ENCODE data around the gene ASS1. TPM values are rescaled to one million over a fixed set of nuclear protein-coding genes. Genes with fewer than 3 reads are reported as not detected.

Gene ASS1
- total and polyA plus RNA-seq, 2 of the 13 experiments (the other 11 are each of a cell fraction or from before 2014, with no cell fraction given): 77.6 to 122 TPM

GRCh38 chr9:130445268-130445983 is 665 bp downstream of the ASS1 start (continued):
- no peak; the same call in 1 of the 2 replicates for TF ChIP-seq GFI1 (CRISPR knock-in tag; IDR thresholded peaks at IDR 0.05; ENCODE audit: borderline replicate concordance)
- TF ChIP-seq KLF13 (CRISPR knock-in tag; IDR thresholded peaks at IDR 0.05): no peak
- 0 out of 2 replicates have a peak, but pooled peaks have one; percentile 18 for TF ChIP-seq HINFP (CRISPR knock-in tag; IDR thresholded peaks at IDR 0.05; ENCODE audit: low read depth)
- TF ChIP-seq ZNF503 (CRISPR knock-in tag; IDR thresholded peaks at IDR 0.05): no peak
- no peak for TF ChIP-seq ZSCAN30 (CRISPR knock-in tag; IDR thresholded peaks at IDR 0.05)
- TF ChIP-seq ZNF75D (CRISPR knock-in tag; IDR thresholded peaks at IDR 0.05; ENCODE audit: borderline replicate concordance): no peak
- peak; percentile 19; the same call in 1 of the 2 replicates for TF ChIP-seq HNF4A (CRISPR knock-in tag; IDR thresholded peaks at IDR 0.05)
- no peak for TF ChIP-seq ZNF441 (CRISPR knock-in tag; IDR thresholded peaks at IDR 0.05; ENCODE audit: borderline replicate concordance)
- TF ChIP-seq ZBTB14 (CRISPR knock-in tag; IDR thresholded peaks at IDR 0.05): no peak
- no peak for TF ChIP-seq NFYC (CRISPR knock-in tag; IDR thresholded peaks at IDR 0.05)
- TF ChIP-seq ZFP36 (IDR thresholded peaks at IDR 0.05; ENCODE audit: borderline replicate concordance, low read depth, low read length, partially characterized antibody): no peak
- TF ChIP-seq ZNF639 (CRISPR knock-in tag; conservative IDR thresholded peaks at IDR 0.05): no peak
- TF ChIP-seq NFE2L1 (CRISPR knock-in tag; IDR thresholded peaks at IDR 0.05; ENCODE audit: borderline replicate concordance): no peak
- TF ChIP-seq SMAD1 (CRISPR knock-in tag; IDR thresholded peaks at IDR 0.05; ENCODE audit: borderline replicate concordance, low read depth): no peak
- TF ChIP-seq DMTF1 (CRISPR knock-in tag; IDR thresholded peaks at IDR 0.05): no peak
- 0 out of 2 replicates have a peak, but pooled peaks have one; percentile 20 for TF ChIP-seq KAT8 (CRISPR knock-in tag; IDR thresholded peaks at IDR 0.05)

Data from HepG2 (cell line).